HepG2 (cell line): ENCODE results near the gene CLASP2. TPM values are rescaled to one million over a fixed set of nuclear protein-coding genes. Genes with fewer than 3 reads are reported as not detected.

ENCODE experiments used
- CAMTA2 ChIP-seq: sonication (generic); formaldehyde crosslinking; IDR thresholded peaks from 2 replicates; pipeline ENCODE4 v1.4.0; 2020; ENCODE audit warnings: mild to moderate bottlenecking, missing genetic modification reagents, borderline replicate concordance
- DR1 ChIP-seq: sonication (generic); formaldehyde crosslinking; IDR thresholded peaks from 2 replicates; pipeline ENCODE4 v1.8.0; 2021; ENCODE audit warnings: mild to moderate bottlenecking, missing genetic modification reagents, inconsistent platforms
- EHMT2 ChIP-seq: fragments of 200-600 bp; sonication (generic); IDR thresholded peaks from 2 replicates; pipeline ENCODE4 v1.7.0; 2017; ENCODE audit warnings: antibody characterized with exemption, low read depth, low read length, borderline replicate concordance
- HNF1B ChIP-seq: sonication (generic); formaldehyde crosslinking; IDR thresholded peaks from 2 replicates; pipeline ENCODE4 v1.5.1; 2020; ENCODE audit warnings: mild to moderate bottlenecking, moderate library complexity, missing genetic modification reagents
- MEF2D ChIP-seq: sonication (generic); formaldehyde crosslinking; IDR thresholded peaks from 2 replicates; pipeline ENCODE4 v1.5.1; 2020; ENCODE audit warnings: mild to moderate bottlenecking, missing genetic modification reagents
- MXD4 ChIP-seq: IDR thresholded peaks from 2 replicates; pipeline ENCODE4 v1.6.1; 2016; ENCODE audit warnings: mild to moderate bottlenecking, missing biosample characterization, missing genetic modification reagents
- PITX1 ChIP-seq: sonication (generic); formaldehyde crosslinking; IDR thresholded peaks from 2 replicates; pipeline ENCODE4 v1.5.1; 2020; ENCODE audit warnings: mild to moderate bottlenecking, missing genetic modification reagents
- SALL1 ChIP-seq: sonication (generic); formaldehyde crosslinking; IDR thresholded peaks from 2 replicates; pipeline ENCODE4 v1.8.0; 2022; ENCODE audit warnings: mild to moderate bottlenecking, missing genetic modification reagents
- SIX1 ChIP-seq: sonication (generic); formaldehyde crosslinking; IDR thresholded peaks from 2 replicates; pipeline ENCODE4 v1.4.0; 2020; ENCODE audit warnings: missing genetic modification reagents, borderline replicate concordance
- ZBTB21 ChIP-seq: sonication (generic); formaldehyde crosslinking; IDR thresholded peaks from 2 replicates; pipeline ENCODE4 v1.4.0; 2020; ENCODE audit warnings: missing genetic modification reagents
- ZNF224 ChIP-seq: sonication (generic); formaldehyde crosslinking; IDR thresholded peaks from 2 replicates; pipeline ENCODE4 v1.5.0; 2020; ENCODE audit warnings: mild to moderate bottlenecking, missing genetic modification reagents
- ZNF256 ChIP-seq: sonication (generic); formaldehyde crosslinking; conservative IDR thresholded peaks from 2 replicates; pipeline ENCODE4 v1.4.0; 2020; ENCODE audit warnings: missing genetic modification reagents
- ZNF451 ChIP-seq: sonication (generic); formaldehyde crosslinking; IDR thresholded peaks from 2 replicates; pipeline ENCODE4 v1.5.0; 2020; ENCODE audit warnings: mild to moderate bottlenecking, missing genetic modification reagents
- ZNF563 ChIP-seq: sonication (generic); formaldehyde crosslinking; IDR thresholded peaks from 2 replicates; pipeline ENCODE4 v1.8.0; 2022; ENCODE audit warnings: mild to moderate bottlenecking, moderate library complexity, missing genetic modification reagents
- ZNF577 ChIP-seq: sonication (generic); formaldehyde crosslinking; IDR thresholded peaks from 2 replicates; pipeline ENCODE4 v1.4.0; 2020; ENCODE audit warnings: mild to moderate bottlenecking, low read depth, missing genetic modification reagents, borderline replicate concordance
- ZNF609 ChIP-seq: sonication (generic); formaldehyde crosslinking; IDR thresholded peaks from 2 replicates; pipeline ENCODE4 v1.4.0; 2020; ENCODE audit warnings: mild to moderate bottlenecking, missing genetic modification reagents, borderline replicate concordance
- ZNF720 ChIP-seq: sonication (generic); formaldehyde crosslinking; IDR thresholded peaks from 2 replicates; pipeline ENCODE4 v1.4.0; 2020; ENCODE audit warnings: missing genetic modification reagents
- polyA plus RNA-seq, 8 experiments: library from polyadenylated mRNA; depleted of rRNA in 3 of 8; stranded (reverse) in 7 of 8; unstranded in 1 of 8; fragments of >200 nt; fragmentation: Illumina TruSeq in 4 of 8; extraction: Trizol in 4 of 8; gene quantifications; 2 replicates each; pipeline versions ENCODE4 v1.2.1 to v1.2.3, GENCODE V29; 2011 to 2016; ENCODE audit warnings: low read depth in 4 of 8, missing spikeins in 1 of 8, mixed read lengths in 1 of 8; ENCODE audit not compliant: insufficient read depth in 1 of 8
- total RNA-seq, 5 experiments: library from RNA; depleted of rRNA; stranded (reverse); fragments of >200 nt; fragmentation: Illumina TruSeq; extraction: Trizol; gene quantifications; 2 replicates each; pipeline ENCODE4 v1.2.3, GENCODE V29; 2016; ENCODE audit warnings: low read depth in 1 of 5
- TF ChIP-seq, protein P1 (sequence below): IDR thresholded peaks from 2 replicates; pipeline ENCODE4 v1.6.1; 2016; ENCODE audit warnings: low read depth, missing genetic modification reagents, missing compliant biosample characterization

The CLASP2 gene
- total and polyA plus RNA-seq, 2 of the 13 experiments (the other 11 are each of a cell fraction or from before 2014, with no cell fraction given), result 15.7 to 34.8 TPM

- TF ChIP-seq ZNF609 (CRISPR knock-in tag) (peak; percentile 67), HNF1B (CRISPR knock-in tag) (no peak), ZNF256 (CRISPR knock-in tag) (no peak), EHMT2 (no peak), CAMTA2 (CRISPR knock-in tag) (no peak), MXD4 (CRISPR knock-in tag) (no peak), SIX1 (CRISPR knock-in tag) (no peak), PITX1 (CRISPR knock-in tag) (peak; percentile 80), ZNF224 (CRISPR knock-in tag) (no peak), ZNF720 (CRISPR knock-in tag) (no peak), ZBTB21 (CRISPR knock-in tag) (no peak), ZNF563 (CRISPR knock-in tag) (no peak), MEF2D (CRISPR knock-in tag) (no peak), ZNF577 (CRISPR knock-in tag) (no peak), ZNF451 (CRISPR knock-in tag) (no peak), DR1 (no peak), SALL1 (CRISPR knock-in tag) (no peak)
- TF ChIP-seq, protein P1, sequence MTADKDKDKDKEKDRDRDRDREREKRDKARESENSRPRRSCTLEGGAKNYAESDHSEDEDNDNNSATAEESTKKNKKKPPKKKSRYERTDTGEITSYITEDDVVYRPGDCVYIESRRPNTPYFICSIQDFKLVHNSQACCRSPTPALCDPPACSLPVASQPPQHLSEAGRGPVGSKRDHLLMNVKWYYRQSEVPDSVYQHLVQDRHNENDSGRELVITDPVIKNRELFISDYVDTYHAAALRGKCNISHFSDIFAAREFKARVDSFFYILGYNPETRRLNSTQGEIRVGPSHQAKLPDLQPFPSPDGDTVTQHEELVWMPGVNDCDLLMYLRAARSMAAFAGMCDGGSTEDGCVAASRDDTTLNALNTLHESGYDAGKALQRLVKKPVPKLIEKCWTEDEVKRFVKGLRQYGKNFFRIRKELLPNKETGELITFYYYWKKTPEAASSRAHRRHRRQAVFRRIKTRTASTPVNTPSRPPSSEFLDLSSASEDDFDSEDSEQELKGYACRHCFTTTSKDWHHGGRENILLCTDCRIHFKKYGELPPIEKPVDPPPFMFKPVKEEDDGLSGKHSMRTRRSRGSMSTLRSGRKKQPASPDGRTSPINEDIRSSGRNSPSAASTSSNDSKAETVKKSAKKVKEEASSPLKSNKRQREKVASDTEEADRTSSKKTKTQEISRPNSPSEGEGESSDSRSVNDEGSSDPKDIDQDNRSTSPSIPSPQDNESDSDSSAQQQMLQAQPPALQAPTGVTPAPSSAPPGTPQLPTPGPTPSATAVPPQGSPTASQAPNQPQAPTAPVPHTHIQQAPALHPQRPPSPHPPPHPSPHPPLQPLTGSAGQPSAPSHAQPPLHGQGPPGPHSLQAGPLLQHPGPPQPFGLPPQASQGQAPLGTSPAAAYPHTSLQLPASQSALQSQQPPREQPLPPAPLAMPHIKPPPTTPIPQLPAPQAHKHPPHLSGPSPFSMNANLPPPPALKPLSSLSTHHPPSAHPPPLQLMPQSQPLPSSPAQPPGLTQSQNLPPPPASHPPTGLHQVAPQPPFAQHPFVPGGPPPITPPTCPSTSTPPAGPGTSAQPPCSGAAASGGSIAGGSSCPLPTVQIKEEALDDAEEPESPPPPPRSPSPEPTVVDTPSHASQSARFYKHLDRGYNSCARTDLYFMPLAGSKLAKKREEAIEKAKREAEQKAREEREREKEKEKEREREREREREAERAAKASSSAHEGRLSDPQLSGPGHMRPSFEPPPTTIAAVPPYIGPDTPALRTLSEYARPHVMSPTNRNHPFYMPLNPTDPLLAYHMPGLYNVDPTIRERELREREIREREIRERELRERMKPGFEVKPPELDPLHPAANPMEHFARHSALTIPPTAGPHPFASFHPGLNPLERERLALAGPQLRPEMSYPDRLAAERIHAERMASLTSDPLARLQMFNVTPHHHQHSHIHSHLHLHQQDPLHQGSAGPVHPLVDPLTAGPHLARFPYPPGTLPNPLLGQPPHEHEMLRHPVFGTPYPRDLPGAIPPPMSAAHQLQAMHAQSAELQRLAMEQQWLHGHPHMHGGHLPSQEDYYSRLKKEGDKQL (CRISPR knock-in tag), result no peak
Observed at GRCh38 chr3:33637482-33637881, 80.6 kb downstream of the CLASP2 start (continued).
